Head of caudate nucleus (tissue), 42 donors: ENCODE results near the gene NLRP12.
"Not testable (repeated sequence)": the region's sequence is repeated elsewhere in the genome, so short reads cannot be mapped to it uniquely, and the experiment has no call there.

ENCODE experiments used
- DNase-seq, 42 donors: peaks; one replicate each; pipeline versions ENCODE4 v3.0.0 to v3.0.0-alpha.2; 2020 to 2021; ENCODE audit warnings: mixed read lengths in 7 of 42
- intact Hi-C: fragments of 100-400 bp; cut with DNase I; formaldehyde crosslinking; loops from one replicate; pipeline ENCODE4 v1.15.0; 2022

NLRP12 gene

DNA sequence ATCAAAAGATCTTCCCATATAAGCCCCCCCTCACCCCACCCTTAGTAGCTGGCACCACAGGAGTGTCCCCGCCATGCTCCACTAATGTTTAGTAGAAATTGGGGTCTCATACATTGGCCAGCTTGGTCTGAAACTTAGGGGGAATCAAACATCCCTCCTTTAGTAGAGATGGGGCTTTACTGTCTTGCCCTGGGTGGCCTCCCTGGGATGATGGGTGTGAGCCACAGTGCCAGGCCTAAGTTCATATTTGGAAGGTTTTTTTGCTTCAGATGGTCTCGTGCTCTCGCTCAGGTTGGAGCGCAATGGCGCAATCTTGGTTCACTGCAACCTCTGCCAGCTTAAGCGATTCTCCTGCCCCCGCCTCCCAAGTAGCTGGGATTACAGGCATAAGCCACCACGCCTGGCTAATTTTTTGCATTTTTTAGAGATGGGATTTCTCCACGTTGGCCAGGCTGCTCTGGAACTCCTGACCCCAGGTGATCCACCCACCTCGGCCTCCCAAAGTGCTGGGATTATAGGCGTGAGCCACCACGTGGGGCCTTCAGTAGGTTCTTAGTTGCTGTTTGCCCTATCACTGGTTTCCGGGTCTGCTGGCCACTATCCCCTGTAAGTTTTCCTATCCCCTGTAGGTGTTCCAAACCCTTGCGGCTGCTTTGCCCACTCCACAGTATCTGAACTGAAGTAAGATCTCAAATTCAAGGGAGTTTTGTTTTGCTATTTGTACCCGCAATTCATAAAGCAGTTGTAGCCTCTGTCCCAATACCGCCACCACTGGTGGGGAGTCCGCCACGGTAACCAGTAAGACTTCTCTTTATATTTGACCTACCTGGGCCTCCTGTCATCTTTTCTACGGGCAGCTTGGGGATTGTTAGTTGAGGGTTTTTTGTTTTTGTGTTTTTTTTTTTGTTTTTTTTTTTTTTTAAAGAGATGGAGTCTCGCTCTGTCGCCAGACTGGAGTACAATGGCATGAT, 34.1 kb downstream of the NLRP12 start:
- intact Hi-C loops = no loop called here
- no peak for DNase-seq

DNA sequence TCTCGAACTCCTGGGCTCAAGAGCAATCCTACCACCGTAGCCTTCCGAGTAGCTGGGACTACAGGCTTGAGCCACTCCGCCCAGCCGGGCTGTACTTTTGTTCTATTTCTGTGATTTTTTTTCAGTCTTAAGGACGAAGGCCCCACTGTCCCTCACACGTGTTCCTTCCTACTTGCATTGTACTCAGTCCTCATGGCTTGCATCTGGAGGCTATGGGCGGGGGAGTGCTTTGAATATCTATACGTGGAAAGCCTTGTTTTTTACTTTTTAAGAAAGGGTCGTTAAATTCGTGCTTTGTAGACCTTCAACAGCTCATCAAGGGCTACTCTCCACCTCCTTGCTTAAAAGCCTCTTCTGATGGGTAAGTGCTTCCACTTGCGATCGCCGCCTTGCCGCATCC, 36.8 kb downstream of the NLRP12 start:
- DNase-seq = no peak
- intact Hi-C loops = no loop called here

DNA sequence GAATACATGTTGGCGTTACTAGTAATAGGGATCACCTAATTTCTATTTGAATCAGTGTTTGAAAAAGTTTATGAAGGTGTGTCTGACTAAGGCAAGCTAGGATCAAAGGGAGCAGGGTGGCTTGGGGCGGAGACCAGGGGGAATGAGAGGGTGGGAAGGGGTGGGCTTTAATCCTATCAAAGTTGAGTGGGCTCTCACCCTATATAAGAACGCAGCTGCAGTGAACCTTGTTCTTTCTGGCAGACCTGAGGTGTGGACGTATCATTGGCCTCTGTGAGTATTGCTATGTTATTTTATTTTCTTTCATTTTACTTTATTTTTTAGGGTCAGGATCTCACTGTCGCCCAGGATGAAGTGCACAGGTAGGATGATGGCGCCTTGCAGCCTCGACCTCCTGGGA, 37.4 kb downstream of the NLRP12 start:
- intact Hi-C loops = no loop called here
- DNase-seq = no peak

DNA sequence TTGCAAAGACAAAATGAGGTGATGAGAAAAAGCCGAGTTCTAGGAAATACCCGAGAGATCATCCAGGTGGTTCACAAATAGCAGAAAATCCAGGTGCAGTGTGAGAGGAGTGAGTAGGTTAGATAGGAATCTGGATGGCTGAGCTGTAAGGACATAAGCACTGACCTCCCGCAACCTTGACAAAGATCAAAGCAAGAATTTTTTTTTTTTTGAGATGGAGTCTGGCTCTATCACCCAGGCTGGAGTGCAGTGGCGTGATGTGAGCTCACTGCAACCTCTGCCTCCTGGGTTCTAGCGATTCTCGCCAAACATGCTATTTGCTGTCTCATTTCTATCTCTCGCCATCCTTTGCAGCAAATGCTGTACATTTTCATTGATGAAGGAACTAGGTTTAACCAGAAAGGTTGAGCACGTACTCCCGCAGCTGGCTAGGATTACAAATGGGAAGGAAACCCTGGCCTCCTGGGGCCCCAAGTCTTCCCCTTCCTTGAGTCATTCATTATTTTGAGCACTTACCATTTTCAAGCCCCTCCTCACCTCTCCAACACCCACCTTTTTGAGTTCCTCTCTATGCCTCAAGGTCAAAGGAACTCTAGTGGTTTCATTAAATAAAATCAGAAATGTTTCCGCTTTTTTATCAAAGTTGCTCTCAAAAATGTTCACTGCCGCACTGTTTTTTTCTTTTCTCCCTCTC, 38.8 kb downstream of the NLRP12 start:
- DNase-seq = no peak
- intact Hi-C loops = no loop called here

DNA sequence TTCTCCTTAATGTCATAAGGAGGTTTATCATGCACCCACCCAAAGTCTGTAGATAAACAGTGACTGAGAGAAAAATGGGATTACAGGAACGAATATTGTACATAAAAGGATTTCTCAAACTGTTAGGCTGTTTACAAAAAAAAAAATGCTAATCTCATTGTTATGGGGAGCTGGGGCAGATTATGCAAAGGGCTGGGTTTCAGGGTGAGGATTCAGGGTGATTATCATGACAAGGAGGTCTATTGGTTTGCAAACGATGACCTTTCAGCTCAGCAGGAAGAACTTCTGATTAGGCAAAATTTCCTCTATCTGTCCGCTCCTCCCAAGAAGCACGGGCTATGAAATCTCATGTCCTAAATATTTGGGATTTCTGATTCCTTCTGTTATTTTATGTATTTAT, 41.4 kb downstream of the NLRP12 start:
- intact Hi-C loops = no loop called here
- no peak for DNase-seq

- DNase-seq, intact Hi-C loops: not testable (repeated sequence)
Measured at GRCh38 chr19:53781332-53781731, 42.8 kb downstream of the NLRP12 start.

- intact Hi-C loops = no loop called here
- no peak for DNase-seq
Measured at GRCh38 chr19:53780506-53780905, 43.6 kb downstream of the NLRP12 start.

- intact Hi-C loops = no loop called here
- no peak for DNase-seq
Measured at GRCh38 chr19:53775524-53775923, 48.6 kb downstream of the NLRP12 start.

DNA sequence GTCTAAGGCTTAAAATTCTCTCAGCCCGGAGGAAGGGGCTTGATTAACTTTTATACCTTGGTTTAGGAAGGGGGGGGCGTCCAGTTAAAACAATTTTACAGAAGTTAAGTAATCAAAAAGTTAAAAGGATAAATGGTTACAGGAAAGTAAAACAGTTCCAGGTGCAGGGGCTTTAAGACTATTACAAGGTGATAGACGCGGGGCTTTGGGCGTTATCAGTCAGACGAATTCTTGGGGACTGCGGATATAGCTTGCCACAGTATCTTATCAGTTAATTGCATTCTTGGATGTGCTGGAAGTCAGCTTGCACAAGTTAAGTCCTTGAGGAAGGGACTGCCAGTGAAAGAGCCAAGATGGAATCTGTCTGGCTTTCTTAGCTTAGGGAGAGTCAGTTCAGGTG, 49.6 kb downstream of the NLRP12 start:
- intact Hi-C loops, DNase-seq: not testable (repeated sequence)

DNA sequence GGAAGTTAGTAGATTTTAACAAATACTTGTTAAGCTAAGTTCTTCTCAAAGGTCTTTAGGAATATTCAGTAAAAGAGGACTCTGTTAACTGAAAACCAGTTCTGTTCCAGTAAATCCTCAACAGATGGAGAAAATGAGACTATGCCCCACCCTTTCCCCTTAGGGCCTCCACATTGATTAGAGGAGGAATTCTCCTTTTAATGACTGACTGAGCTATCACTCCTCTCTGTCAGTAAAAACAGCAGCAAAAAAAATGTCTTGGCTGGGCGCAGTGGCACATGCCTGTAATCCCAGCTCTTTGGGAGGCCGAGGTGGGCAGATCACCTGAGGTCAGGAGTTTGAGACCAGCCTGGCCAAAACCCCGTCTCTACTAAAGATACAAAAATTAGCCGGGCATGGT, 50.1 kb downstream of the NLRP12 start:
- DNase-seq = no peak
- intact Hi-C loops = no loop called here

DNA sequence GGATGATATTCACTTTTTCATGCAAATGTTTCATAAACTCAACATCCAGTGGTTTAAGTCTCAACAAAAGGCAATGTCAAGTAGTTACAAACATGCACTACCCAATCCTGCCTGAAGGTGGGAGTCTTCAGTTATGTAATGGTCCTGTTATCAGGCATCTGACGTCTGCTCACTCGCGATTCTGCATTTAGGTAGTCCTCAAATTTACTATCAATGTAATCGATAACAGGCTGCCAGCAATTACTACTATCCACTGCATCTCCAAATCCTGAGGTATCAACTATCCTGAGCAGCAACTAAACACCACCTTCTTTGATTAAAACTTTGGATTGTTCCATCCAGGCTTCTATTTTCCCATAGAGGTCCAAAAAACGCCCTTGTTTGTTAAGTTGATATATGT, 51.2 kb downstream of the NLRP12 start:
- DNase-seq = peak in 34 of 42 donors; percentile 13 to 86 (median 56)

GRCh38 chr19:53771144-53771543, 53.0 kb downstream of the NLRP12 start:
- intact Hi-C loops = no loop called here
- no peak for DNase-seq

More for the DNA sequence above, 51.2 kb downstream of the NLRP12 start:
- intact Hi-C loops = no loop called here

- intact Hi-C loops, DNase-seq: not testable (repeated sequence)
Measured at GRCh38 chr19:53769696-53770309, 54.3 kb downstream of the NLRP12 start.

GRCh38 chr19:53768401-53768800, 55.7 kb downstream of the NLRP12 start:
- no peak for DNase-seq
- intact Hi-C loops = no loop called here

- intact Hi-C loops, DNase-seq: not testable (repeated sequence)
Measured at GRCh38 chr19:53758991-53759390, 65.1 kb downstream of the NLRP12 start.
